Right hindlimb (tissue), 1 donor: ENCODE results near the gene RASAL2.

Experiments used
- DNase-seq: peaks from one replicate; pipeline ENCODE4 v3.0.0-alpha.2; 2018

The RASAL2 gene

DNA sequence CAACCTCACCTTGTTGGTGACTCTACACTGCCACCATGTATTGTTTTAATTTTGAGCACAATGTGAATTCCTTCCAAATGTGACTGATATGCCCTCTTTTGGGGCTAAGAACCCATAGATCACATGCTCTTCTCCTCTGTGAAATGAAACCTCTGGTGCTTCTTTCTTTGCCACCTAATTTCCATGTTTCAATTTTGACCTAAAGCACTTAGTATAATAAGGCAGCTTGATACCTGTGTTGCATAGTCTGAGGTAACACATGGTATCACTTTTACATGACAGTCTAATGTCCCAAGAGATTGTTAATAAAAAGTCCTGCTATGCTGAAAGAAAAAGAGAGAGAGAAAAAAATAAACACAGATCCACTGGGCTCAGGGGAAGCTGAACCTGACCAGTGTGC is 378.6 kb downstream of the RASAL2 start:
- no peak for DNase-seq

DNA sequence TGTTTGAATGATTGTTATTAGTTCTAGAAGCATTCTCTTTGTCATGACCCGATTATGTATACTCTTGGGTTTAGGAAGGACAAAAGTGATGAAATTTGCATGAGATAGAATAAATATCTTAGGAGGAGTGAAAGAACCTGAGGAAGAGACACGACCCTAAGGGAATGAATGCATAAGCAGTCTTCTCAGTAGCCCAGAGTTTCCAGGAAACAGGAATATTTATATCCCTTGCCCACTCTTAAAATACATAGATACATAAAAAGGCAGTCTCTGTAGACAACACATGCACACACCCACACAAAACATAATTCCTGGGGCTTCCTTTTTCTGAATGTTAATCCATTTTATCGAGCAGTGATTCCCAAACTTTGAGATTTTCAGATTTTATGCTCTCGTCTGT is 383.5 kb downstream of the RASAL2 start:
- no peak for DNase-seq

DNA sequence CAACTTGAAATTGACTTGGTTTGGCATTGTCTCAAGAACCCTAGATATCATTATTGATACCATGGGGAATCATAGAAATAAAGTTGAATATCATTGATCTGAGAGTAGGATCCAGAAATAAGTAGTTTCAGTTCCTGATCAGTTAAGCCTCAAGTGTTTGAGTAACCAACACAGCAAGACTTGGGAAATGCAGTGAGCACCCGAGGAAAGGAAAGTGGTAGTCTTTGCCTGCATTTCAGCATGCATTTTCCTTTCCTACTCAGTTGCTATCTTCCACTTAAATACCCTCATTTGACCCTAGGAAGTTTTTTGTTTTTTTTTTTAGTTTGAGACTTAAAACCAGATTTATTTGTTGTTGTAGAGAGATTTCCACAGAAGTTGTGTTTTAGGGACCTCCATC is 383.9 kb downstream of the RASAL2 start:
- no peak for DNase-seq

DNA sequence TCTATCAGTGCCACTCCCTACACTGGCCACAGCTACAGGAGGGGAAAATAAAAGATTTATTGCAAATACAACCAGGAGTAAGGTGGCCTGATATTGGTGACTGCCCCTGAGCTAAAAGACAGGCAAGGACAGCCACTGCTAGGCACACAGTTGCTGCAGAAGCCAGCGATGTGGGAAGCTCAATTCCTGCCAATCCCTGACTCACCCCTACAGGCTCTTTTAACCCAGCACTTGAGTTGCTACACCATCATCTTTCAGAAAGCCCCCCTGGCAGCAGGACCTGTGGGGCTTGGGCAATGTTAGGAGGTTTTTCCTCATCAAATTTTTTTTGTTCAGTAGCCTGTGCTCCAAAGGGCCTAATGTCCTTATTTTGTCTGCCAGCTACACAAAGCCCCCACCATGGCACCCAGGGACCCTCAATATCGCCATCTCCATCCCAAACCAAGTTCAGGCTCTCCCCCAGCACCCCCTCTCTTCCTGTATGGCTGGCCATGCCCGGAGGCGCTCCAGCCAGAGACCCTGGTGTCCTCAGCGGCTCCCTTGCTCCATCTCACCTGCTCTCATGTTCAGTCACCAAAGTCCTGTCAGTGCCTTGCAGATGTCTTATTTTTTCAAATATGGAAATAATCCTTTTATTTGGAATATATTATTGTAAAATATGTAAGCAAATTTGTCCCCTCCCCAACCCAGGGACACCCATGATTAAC is 389.5 kb downstream of the RASAL2 start:
- DNase-seq = no peak

DNA sequence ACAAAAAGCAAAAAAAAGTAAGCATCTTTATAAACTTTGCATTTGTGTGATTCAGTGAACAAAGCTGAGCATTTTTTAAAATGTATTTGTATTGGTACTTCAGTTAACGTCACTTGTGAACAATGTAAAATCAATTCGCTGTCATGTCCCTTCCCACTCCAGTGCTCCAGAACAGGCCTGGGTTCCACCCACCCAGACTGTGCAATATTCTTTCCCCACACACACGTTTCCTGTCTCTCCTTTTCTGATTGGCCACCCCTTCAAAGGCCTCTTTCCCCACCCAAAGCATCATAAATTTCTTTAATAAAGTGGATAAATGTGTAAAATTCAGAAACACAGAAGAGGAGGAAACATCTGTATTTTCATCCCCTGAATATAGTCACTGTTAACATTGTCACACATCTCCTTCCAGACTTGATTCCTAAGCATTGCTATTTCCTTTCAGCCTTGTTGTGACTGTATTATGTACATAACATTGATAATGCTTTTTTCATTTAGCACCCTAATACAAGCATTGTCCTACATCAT is 390.9 kb downstream of the RASAL2 start:
- DNase-seq = no peak

DNA sequence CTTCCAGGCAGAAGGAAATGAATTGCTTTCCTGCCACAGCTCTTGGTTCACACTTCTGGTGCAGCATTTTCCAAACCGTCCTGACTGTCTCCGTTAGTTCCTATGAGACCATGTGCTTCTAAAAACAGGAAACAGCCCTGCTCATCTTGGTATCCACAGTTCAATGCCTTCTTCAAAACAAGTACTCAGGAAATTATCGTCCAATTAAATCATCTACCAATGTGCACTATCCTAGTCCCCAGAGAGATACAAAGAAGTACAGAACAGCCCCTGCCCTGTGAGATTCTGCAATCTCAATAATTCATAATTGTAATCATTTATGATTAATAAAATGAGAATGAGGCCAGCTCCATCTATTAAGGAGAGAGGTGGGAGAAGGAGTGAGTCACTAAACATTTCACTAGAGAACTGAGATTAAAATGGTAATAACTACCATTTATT is 391.7 kb downstream of the RASAL2 start:
- DNase-seq = no peak

DNA sequence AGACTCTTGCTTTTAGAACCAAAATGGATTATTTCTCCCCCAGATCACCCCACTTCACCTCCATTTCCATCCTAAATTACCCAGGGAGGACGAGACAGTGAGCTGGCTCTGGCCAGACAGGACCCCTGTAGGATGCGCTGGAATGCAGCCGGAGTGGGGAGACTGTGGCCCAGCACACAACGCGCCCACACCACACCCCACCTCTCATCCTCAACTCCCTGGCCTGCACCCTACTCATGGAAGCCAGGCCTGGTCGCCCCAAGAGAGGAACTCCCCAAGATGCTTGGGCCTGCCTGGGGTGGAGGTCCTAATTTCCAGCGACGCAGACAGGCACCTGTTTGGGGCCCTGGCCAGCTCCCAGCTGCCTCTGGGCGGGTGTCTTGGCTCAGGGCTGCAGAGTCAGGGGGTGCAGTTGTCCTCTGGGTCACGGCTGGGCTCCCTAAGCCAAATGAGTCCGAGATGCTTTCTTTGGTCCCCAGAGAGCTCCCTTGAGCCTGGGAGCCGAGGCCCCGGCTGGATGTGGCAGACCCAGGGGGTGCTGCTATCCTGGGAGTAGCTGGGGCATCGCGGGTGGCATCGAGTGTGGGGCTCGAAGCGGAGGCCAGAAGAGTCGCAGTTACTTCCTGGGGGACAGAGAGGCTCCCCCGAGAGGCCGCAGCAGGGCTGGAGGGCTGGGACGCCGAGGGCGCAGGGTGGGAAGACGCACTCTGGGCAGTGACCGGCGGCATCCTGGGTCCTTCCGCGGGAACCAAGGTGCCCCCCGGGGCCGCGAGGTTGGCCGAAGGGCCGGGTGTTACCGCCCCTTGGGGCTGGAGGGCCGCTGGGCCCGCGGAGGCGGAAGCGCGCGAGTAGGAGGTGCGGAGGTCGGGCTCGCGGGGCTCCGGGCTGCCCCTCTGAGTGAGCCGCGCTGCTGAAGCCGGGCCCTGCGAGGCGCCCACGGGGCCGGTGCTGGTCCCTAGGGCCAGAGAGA is 392.5 kb downstream of the RASAL2 start:
- DNase-seq = no peak

DNA sequence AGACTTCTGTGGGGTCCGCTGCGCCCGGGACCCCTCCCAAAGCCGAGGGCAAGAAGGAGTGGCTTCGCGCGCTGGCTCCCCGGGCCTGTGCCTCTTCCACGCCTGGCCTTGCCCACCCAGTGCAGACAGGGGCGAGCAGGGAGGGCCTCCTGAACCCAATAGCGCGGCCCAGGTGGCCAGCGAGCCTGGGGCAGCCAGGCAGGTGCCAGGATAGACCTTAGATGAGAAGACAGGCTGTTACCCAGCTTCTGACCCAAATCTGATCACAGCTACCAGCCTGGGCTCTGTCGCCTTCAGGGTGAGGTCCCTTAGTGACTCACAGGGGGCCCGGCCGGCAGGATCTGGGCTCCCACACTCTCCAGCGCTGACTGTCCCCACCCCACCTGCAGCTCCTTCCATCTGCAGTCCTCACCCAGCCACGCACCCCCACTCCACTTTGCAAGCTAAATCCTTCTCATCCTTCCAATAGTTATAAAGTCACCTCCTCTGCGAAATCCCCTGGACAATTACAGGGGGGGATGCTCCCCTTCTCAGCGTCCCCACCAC is 393.2 kb downstream of the RASAL2 start:
- DNase-seq = no peak

DNA sequence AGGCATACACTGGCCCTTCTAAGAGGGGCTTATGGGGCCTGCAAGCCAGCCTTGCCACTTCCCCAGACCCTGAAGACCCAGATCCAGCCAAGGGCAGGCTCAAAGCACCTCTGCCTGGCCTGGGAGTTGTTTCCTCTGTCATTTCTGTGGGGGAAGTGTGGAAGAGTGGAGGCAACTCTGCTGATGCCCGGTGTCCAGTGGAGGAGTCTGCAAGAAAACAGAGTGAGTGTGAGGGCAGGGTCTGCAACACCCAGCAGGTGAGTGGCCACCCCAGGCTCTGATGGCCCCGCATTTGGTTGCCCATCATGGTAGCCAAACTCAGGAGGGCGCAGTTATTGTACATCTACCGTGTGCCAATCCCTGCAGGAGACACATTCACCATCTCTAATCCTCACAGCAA is 394.5 kb downstream of the RASAL2 start:
- DNase-seq = no peak

DNA sequence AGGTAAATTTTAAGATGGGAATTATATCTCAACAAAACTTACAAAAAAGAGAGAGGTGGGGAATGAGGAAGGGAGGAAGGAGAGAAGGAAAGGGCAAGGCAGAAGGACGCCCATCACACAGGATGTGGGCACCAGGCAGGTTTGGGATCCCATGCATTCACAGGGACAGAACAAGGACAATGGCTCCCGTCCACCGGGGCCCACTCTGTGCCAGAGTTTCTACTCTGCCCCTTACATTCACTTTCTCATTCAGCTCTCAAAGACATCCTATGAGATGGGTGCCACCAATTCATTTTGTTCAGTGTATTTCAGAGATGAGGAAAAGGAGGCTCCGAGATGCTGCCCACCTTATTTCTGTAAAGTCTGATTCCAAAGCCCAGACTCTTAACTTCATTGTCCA is 395.5 kb downstream of the RASAL2 start:
- no peak for DNase-seq

DNA sequence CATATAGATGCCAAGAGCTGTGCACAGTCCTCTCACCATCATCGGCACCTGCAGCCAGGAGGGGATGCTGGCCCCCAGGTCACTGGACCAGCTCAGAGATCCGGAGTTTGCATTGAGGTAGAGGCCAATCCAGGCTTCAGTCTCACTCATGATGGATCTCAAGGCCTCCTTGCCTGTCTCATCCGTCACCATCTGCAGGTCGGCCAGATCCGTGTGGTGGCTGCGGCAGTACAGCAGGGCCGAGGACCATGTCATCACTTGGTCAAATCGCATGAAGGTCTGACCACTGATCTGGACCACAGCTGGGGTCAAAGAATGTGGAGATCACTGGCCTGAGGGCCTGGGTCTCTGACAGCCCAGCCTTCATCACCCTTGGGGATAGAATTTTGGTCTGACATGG is 396.2 kb downstream of the RASAL2 start:
- DNase-seq = no peak

DNA sequence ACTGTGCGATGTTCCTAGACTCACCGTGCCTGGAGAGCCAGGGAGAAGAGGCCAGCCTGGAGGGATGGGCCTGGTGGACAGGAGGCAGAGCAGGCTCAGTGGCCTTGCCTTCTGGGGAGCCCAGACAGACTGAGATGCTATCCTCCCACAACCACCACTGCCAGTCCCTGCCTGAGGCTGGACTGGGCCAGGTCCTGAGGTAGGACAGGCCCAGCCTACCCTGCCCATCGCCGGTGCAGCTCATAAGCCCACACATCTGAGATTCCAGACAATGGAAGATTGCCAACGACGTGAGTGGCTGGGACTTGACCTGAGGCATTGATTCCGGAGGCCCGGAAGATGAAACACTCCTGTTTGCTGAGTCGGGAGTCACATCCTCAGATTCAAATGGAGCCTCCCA is 397.1 kb downstream of the RASAL2 start:
- no peak for DNase-seq

DNA sequence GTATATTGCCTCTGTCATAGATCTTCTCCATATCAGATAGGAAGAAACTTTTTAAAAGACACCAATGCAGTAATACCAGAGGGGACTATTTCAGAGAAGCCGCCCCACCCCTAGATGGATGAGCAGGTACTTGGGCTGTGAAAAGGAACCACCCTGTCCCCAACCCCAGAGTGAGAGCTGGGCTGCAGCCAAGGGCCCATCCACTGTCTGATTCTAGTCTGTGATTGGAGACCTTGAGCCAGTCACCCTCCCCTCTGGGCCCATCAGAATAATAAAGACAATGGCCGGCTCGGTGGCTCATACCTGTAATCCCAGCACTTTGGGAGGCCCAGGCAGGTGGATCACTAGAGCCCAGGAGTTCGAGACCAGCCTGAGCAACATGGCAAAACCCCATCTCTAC is 397.8 kb downstream of the RASAL2 start:
- DNase-seq = no peak

DNA sequence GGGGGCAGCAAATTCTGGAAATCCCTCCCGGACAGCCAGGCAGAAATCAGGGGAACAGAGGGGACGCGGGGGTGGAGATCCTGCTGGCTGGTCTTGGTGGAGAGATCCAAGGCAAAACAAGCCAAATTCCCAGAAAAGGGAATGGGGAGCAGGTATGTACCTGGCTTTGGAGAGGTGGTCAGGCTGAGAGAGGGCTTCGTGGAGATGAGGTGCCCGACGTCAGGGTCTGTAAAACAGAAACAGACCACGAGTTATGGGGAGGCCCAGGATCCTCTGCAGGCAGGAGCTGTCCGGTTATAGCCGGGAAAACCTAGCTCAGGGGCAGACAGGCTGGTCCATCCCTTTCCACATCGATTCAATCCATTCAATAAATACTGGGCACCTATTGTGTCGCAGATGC is 398.4 kb downstream of the RASAL2 start:
- no peak for DNase-seq

DNA sequence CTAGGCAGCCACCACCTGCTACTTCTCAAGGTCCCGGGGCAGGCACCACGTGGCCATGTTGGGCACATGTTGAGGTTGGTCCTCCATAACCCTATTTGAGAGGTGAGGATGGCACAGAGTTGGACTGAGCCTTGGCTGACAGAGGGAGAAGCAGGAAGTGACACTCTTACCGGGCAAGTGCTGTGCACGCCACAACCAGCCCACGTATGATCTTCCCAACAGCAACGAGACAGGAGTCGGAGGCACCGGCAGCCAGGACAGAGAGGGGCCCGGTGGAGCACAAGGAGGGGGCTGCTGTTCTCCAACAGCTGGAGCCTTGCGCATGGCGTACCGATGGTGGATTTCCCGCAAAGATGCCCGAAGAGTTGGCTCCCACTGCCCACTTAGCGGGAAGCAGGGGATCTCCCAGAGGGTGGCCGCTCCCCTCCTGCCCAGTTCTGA is 399.4 kb downstream of the RASAL2 start:
- DNase-seq = no peak

DNA sequence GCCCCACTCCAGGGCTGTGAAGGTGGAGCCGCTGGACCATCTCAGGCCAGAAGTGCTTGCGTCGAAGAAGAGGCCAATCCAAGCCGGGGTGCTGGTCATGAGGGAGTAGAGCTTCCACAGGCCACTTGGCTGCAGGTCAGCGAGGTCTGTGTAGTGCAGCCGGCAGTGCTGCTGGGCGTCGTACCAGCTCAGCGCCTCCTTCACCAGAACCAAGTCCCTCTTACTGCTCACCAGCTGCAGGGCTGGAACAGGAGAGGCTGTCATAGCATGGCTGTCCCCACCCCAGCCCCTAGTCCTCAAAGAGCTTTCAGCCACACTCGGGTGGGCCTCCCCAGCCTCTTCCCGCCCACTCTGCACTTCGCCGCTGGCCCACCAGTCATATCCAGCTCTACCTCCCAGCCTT is 400.7 kb downstream of the RASAL2 start:
- no peak for DNase-seq

DNA sequence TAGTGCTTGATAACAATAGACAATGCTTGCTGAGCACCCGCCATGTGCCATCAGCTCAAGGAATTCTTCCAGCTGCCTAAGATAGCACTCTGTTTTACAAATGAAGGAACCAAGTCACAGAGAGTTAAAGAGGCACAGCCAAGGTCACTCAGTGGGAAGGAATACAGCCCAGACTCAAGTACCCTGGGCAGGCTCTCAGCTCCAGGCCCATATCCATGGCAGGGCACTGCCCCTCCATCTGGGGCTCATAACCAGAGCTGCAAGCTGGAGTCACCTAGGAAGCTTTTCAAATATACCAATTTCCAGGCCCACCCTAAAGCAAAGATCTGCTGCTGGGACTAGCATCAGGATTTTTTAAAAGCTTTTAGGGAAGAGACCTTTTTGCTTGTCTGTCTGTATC is 401.3 kb downstream of the RASAL2 start:
- no peak for DNase-seq

DNA sequence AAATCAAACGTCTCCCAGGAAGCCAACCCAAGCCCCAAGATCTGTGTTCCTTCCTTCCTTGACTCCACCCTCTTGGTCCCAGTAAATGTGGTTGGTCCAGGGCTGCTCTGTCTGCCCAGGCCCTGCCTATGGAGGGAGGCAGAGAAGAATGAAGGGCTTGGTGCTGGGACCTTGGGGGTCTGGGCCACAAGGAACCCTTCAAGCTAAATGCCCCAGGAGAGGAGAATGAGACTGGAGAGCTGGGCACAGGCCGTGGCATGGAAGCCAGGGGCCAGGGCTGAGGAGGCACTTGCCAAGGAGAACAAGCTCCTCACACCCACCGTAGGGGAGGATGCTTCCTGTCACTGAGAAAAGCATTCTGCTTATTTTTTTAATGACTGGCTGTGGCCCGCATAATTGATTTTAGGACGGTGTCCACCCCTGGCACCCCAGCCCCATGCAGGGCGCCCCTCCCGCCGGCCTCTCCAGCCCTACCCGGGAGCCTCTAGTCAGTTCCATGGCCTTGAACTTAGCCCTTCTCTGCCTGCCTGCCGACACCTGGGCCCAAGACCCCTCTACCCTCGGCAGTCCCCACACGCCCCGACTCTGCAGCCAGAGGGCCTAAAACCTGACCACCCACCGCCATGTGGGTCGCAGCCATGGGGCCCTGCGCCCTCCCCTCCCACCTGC is 402.0 kb downstream of the RASAL2 start:
- no peak for DNase-seq

DNA sequence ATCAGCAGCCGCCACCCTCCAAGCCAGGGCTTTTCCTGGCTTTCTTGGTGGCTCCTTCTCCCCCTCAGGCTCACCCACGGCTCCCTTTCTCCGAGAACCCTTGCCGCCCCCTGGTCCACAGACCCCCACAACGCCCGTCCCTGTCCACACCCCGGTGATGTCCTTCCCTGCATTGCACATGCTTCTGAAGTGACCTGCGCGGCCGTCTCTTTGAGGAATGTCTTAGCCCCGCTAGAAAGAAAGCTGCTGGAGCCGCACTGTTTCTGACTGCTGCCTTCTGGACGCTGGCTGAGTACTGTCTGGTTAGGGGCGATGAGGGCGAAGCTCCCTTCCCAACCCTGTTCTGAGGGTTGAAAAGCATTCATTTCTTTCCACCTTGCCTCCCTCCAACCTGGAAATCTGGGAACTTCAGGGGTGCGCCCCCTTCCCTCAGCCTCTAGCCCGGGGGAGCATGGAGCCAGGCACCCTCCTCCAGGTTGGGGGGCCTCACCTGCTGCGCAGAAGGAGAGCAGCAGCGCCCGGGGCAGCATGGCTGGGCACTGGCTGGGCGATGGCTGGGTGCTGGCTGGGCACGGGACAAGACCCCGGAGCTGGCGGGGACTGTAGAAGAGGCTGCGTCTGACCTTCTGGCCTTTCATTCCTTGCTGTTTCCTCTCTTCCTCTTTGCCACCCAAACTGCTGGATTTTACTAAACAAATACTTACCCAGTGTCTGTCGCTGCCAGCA is 402.7 kb downstream of the RASAL2 start, which contains the start of gene CLEC20A:
TSS of gene CLEC20A (minus strand) at position 555 of the 726 bp plus-strand sequence. CDS start at position 530, 25 bp downstream.
- no peak for DNase-seq

DNA sequence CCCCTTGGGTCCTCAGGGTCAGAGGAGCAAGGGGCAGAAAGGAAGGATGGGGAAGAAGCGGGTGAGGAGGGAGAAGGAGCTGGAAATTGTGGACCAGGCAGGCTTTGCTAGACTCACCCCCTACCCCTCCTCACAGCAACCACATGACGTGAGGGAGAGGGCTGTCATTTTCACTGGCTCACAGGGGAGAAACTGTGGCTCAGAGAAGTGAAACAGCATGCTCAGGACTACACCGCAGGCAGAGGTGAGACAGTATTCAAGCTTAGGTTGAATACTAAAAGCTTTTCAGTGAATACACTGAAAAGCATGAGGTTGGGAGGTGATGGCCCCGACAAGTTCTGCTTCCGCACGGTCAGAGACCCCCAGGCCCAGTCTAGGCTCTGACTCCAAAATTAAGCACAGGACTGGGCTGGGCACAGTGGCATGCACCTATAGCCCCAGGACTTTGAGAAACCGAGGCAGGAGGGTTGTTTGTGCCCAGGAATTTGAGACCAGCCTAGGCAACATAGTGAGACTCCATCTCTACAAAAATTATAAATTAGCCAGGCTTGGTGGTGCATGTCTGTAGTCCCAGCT is 404.1 kb downstream of the RASAL2 start:
- no peak for DNase-seq

DNA sequence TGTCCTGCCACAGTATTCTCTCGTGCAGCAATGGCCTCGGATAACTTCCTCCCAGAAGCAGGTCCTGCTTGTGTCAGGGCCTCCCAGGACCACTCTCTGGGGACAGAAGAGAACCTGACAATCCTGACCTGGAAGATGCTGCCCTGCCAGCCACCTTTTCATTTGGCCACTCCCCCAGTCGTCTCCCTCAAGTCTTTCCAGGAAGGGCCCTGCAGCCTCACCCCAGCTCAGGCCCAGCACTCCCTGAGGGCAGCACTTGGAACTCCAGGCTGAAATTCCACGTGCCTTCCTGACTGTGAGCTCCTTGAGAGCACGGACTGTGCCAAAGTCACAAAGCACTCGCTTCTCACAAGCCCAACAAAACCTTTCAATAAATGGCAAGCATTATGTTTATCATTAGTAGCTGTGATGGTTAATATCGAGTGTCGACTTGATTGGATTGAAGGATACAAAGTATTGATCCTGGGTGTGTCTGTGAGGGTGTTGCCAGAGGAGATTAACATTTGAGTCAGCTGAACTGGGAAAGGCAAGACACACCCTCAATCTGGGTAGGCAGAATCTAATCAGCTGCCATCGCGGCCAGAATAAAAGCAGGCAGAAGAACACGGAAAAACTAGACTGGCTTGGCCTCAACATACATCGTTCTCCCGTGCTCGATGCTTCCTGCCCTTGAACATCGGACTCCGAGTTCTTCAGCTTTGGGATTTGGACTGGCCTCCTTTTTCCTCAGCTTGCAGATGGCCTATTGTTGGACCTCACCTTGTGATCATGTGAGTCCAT is 405.2 kb downstream of the RASAL2 start:
- no peak for DNase-seq
